HG02840 (cell line): ENCODE data around the gene GGA2.
"Not testable (repeated sequence)": the region's sequence is repeated elsewhere in the genome, so short reads cannot be mapped to it uniquely, and the experiment has no call there.

Source experiments
- ATAC-seq: cut with Tn5 transposase; IDR thresholded peaks from one replicate; pipeline ENCODE4 v1.9.1; 2021; ENCODE audit warnings: mild to moderate bottlenecking, moderate library complexity, moderate number of reproducible peaks; ENCODE audit not compliant: unreplicated experiment, low FRiP score

Gene GGA2

DNA sequence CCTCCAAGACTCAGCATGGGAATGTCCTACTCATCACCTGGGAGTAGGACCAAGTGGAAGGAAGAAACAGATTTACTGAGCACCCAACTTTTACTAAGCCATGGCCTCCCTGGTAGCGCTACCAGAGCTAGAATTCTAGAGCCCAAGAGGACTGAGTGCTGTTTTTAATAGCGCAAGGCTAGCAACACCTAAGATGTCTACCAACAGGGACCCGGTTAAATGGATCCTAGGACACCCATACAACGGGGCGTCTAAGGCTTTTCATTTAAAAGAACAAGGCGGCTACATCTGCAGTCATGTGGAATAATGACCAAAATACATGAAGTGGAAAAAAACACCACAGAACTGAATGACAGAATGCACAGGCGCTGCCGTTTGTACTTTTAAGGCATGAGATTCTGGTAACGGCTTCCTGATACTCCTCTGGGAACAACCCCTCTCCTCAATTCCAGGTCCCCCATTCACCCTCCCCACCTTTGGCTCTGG lies 5.1 kb downstream of the GGA2 start:
- ATAC-seq = peak; percentile 20

GRCh38 chr16:23504453-23505179 lies 5.7 kb downstream of the GGA2 start:
- ATAC-seq = peak; percentile 71

DNA sequence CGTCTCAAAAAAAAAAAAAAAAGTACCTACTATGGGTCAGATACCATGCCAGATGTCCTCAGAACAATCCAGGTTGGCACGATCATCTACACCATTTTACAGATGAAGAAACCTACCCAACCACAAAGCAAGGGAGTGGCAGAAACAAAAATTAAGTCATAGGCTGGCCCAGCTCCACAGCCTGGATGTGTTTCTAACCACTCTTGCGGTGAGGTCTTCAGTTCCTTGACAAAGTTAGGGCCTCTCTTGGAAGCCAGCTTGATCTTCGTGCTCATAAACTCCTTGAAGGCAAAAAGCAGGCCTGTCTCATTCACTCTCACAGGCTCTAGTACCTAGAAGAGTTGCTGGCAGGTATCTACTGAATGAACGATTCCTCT lies 6.2 kb downstream of the GGA2 start:
- no peak for ATAC-seq

GRCh38 chr16:23502466-23502865 lies 7.8 kb downstream of the GGA2 start:
- ATAC-seq = no peak

- ATAC-seq = no peak
Measured at GRCh38 chr16:23501291-23501690, 9.0 kb downstream of the GGA2 start.

DNA sequence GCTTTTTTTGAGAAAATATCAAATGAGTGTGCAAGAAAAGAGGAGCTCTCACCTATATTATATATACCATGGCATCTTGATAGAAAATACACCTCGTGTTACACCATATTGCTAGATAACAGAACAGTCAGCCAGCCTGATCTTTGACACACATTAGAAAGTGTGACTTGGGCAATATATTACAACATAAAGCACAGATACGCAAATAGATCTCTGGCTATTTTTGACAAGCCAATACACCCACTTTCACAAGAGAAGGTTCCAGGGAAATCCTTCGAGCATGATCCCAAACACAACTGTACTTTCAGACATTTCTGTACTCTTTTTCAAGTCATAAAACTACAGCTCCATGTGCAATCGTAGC lies 9.4 kb downstream of the GGA2 start:
- ATAC-seq = no peak

DNA sequence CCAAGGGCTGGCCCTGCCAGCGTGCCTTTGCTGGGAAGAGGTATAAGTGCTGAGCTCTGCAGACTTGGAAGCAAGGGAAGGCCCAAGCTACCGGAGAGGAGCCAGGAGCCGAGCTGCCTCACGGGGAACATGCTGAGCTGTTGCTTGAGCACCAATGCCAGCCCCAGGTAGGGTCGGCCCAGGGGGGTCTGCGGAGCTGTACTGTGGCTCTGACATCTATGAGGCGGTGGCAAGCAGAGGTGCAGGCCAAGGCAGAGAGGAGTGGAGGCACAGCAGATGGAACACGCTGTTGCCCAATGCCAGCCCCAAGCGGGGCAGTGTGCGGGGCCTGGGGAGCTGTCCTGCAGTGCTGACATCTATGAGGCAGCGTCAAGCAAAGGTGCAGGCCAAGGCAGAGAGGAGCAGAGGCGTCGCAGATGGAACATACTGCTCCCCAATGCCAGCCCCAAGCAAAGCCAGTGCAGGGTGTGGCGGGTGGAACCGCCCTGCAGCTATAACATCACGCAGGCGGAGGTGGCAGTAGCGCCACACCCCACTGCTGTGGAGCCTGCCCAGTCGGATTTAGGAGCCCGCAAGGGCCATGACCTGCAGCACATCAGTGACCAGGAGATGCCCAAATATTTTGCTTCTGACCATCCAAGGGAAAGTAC lies 10.0 kb downstream of the GGA2 start:
- no peak for ATAC-seq

DNA sequence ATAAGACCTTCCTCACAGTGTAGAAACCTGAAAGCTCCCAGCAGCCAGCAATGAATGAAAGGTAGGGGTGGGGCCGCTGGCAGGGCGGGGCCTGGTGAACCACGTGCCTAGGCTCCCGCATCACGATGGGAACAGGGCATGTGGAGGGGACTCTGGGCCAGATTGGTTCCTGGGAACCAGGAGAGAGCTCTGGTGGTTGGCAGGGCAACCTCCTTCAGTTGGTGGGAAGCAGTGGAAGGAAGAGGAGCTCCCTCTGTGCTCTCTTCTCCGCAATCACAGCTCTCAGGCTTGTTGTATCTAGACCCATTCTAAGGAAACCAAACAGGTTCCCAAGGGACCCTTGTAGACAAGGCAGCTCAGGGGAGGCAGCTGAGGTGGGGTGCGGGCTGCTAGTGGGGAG lies 10.5 kb downstream of the GGA2 start:
- ATAC-seq = no peak

GRCh38 chr16:23498863-23499262 lies 11.4 kb downstream of the GGA2 start:
- no peak for ATAC-seq

GRCh38 chr16:23497543-23497868 lies 12.8 kb downstream of the GGA2 start:
- ATAC-seq = no peak

DNA sequence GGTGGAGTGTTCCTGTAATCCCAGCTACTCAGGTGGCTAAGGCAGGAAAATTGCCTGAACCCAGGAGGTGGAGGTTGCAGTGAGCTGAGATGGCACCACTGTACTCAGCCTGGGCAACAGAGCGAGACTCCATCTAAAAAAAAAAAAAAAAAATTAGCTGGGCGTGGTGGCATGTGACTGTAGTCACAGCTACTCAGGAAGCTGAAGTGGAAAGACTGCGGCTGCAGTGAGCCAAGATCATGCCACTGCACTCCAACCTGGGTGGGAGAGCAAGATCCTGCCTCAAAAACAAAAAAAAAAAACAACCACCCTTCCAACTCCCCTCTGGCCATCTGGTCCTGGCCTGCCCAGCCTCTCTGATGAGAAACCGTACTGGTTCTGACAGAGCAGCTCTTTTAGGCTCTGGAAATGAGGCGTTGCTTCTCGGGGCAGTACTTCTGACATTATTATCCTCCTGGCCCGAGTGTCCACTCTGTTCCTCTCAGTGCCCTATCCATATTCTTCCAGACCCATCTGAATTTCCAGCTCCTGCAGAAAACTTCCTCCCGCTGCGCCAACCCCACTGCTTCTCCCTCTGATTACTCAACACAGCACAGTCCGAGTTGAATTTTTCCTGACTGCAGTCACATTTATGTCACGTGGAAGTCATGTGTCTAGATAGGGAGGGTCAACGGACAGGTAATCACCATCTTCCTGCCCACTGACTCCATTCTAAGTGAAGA lies 13.3 kb downstream of the GGA2 start:
- no peak for ATAC-seq

DNA sequence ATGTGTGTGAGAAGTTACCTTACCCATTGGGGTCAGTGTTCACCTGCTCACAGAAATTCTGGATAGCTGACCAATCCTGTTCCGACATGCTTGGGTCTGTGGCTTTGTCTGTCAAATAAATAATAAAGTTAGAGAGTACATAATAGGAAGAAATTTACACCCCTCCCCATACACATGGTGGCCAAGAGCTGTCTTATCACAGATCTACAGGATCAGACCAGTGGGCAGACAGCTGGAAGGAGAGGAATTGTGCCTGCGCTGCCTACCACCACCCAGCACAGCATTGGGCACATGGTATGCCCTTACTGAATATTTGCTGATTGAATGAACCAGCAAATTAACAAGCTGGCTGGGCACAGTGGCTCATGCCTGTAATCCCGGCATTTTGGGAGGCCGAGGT lies 14.6 kb downstream of the GGA2 start:
- ATAC-seq = no peak

DNA sequence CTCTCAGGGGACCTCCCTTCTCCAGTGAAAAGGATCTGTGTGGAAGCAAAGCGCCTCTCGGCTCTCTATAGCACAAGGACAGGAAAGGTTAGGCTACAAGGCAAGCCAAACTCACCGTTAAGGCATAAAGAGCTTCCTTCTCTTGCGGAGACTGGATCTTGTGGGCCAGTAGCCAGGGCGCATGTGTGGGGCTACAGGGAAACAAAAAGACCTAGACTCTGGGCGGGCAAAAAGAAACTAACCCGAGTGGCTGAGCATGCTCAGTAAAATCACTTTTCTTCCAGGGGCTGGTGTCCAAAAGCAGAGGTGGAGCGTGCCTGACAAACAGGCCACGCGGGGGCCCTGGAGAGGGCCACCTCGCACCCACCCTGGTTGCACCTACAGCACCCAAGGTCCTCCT lies 16.1 kb downstream of the GGA2 start:
- no peak for ATAC-seq

GRCh38 chr16:23491490-23492391 lies 18.6 kb downstream of the GGA2 start:
- ATAC-seq = no peak

- no peak for ATAC-seq
Measured at GRCh38 chr16:23486480-23486879, 23.8 kb downstream of the GGA2 start.

GRCh38 chr16:23485841-23486240 lies 24.5 kb downstream of the GGA2 start:
- ATAC-seq = no peak

DNA sequence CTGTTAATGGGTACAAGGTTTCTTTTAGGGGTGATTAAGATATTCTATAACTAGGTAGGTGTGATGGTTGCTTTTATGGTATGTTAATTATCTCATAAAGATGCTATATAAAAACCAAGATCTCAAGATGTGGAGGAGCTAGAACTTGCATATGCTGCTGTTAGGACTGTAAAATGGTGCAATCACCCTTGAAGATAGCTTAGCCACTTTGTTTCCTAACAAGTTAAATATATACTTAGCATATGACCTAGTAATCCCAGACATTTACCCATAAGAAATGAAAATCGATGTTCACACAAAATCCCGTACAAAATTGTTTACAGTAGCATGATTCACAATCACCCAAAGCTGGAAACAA lies 25.1 kb downstream of the GGA2 start:
- ATAC-seq = no peak

DNA sequence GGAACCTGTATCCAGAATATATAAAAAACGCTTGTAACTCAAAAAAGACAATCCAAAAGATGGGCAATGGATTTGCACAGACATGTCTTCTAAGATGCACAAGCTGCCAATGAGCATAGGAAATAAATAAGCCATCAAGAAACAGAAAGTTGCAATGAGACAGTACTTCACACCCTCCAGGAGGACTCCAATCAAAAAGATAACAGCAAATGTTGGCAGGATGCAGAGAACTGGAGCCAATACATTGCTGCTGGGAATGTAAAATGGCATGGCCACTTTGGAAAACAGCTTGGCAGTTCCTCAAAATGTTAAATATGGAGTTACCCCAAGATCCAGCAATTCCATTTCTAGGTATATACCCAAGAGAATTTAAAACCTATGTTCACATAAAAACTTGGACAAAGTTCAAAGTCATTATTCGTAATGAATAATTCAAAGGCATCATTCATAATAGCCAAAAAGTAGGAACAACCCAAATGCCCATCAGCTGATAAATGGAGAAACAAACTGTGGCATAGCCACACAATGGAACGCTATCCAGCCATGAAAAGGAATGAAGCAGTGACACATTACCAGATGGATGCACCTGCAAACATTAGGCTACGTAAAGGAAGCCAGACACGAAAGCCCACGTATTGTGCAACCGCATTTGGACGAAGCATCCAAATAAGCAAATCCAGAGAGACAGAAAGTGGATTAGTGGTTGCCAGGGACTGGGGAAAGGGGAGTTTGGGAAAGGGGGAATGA lies 25.6 kb downstream of the GGA2 start:
- ATAC-seq = no peak

DNA sequence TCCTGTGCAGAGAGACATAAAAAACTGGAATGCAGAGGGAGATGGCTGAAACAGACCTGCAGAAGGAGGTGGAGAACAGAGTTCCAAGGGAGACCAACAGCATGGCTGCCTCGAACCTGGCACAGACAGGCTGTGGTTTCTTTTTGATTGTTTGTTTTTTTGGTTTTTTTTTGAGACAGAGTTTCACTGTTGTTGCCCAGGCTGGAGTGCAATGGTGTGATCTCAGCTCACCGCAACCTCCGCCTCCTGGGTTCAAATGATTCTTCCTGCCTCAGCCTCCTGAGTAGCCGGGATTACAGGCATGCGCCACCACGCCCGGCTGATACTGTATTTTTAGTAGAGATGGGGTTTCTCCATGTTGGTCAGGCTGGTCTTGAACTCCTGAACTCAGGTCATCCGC lies 26.8 kb downstream of the GGA2 start:
- ATAC-seq = not testable (repeated sequence)

DNA sequence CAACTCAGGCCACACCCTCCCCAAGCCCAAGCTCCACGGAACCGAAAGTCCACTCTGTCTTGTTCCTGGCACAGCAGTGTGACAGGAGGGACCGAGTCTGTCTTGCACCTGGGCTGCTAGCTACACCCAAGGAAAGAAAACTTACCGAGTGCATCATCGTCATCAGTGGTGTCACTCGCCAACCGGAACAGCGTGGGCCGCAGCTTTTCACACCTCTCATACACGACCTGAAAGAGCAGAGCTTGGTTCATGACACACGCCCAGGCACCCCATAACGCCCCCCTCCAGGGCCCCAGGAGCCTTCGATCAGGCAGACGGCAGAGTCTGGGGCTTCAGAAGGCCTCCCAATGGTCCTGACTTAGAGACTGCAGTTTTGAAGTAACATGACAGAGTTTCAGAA lies 27.5 kb downstream of the GGA2 start:
- no peak for ATAC-seq
